HAP-1 (cell line): ENCODE results near the gene RAB36.
A peak's percentile ranks its signal among the peaks of the same experiment; 100 is the strongest.

Experiments
- DNase-seq, 2 experiments: peaks; one replicate each; pipeline ENCODE4 v3.0.0-alpha.2; 2016 to 2020; ENCODE audit warnings: low spot score in 2 of 2
- H3K27me3 ChIP-seq: fragments of 250-450 bp; sonication (Bioruptor Pico); 2 replicates; pipeline ENCODE4 v1.5.1; 2020; ENCODE audit warnings: low read depth, mild to moderate bottlenecking, moderate library complexity
- H3K36me3 ChIP-seq: fragments of 250-450 bp; sonication (Bioruptor Pico); replicated peaks from 2 replicates; pipeline ENCODE4 v1.5.1; 2020; ENCODE audit warnings: mild to moderate bottlenecking
- H3K4me1 ChIP-seq: fragments of 250-450 bp; sonication (Bioruptor Pico); 2 replicates; pipeline ENCODE4 v1.5.1; 2020; ENCODE audit warnings: mild to moderate bottlenecking
- H3K4me3 ChIP-seq: fragments of 250-450 bp; sonication (Bioruptor Pico); 2 replicates; pipeline ENCODE4 v1.5.1; 2020; ENCODE audit warnings: mild to moderate bottlenecking, moderate library complexity
- H3K9me3 ChIP-seq: fragments of 250-450 bp; sonication (Bioruptor Pico); 2 replicates; pipeline ENCODE4 v1.5.1; 2020; ENCODE audit warnings: mild to moderate bottlenecking, moderate library complexity
- in situ Hi-C: fragments of 300-500 bp; cut with MboI; formaldehyde crosslinking; loops from 3 replicates; pipeline ENCODE4 v1.14.3; 2020; ENCODE audit warnings: low sequenced_read_pairs, inconsistent platforms, mixed read lengths

Gene RAB36

DNA sequence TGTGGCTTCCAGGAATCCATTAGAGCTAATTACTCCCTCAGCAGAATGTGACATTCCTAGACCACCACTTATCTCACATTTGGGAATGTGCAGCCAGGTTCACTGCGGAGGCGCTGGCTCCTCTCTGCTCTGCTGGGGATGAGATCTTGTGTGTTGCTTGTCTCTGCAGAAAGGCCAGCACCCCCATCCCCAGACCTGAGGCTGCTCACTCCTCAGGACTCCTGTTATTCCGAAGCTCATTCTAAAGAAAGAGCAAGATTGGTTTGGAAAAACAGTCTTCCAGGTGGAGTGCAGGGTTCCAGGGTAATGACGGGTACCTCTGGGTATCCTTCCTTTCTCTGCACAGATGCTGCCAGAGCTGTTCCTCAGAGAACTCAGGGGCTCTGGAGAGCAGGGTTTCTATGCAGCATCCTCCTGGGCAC lies 24.3 kb upstream of the RAB36 start:
- no peak for DNase-seq
- no peaks in the 10 kb centered on the region for H3K4me1 ChIP-seq
- H3K27me3 ChIP-seq = no peaks in the 10 kb centered on the region
- in situ Hi-C loops = loop anchor here (10.0 kb wide), 1 partner anchor 276 kb away; no protein-coding TSS in a partner anchor
- H3K4me3 ChIP-seq = no peak overlapping the region
- H3K9me3 ChIP-seq = no peaks in the 10 kb centered on the region
- H3K36me3 ChIP-seq = no peaks in the 10 kb centered on the region

- Histone ChIP-seq H3K4me3 (no peak overlapping the region), H3K27me3 (no peaks in the 10 kb centered on the region), H3K36me3 (no peaks in the 10 kb centered on the region), H3K9me3 (no peaks in the 10 kb centered on the region), H3K4me1 (no peaks in the 10 kb centered on the region)
- in situ Hi-C loops = loop anchor here (10.0 kb wide), 1 partner anchor 277 kb away; no protein-coding TSS in a partner anchor
- no peak for DNase-seq
Measured at GRCh38 chr22:23121424-23121823, 23.9 kb upstream of the RAB36 start.

DNA sequence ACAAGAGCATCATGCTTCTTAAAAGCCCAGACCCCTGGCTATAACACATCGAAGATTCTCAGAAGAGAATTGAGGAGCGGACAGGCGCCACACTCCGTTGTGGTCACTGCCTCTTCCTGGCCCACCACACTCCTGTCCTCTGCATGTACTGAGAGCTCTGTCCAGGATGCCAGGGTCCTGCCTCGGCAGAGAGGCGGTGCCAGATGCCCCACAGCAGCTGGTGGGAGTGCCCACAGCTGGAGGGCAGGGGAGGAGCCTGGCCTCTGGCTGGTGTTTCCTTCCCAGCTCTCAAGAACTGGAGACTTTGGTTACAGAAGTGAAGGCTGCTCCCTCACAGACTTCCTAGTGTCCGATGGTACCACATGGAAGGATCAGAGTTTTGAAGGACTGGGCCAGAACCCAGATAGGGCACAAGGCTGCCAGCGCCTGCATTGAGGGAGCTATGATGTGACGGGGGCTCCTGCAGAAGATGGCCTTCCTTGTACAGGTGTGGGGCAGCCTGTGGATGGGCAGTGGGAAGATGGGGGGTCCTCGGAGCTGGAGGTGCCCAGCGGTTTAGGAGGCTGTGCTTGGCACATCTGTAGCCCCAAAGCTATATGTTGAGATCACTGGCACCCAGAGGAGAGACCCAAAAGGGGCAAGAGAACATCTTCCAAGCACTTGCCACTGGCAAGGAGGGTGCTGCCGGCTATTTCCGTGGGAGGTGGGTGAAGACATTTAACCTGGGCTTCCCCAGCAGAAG lies 22.9 kb upstream of the RAB36 start:
- in situ Hi-C loops = loop anchor here (10.0 kb wide), 1 partner anchor 278 kb away; no protein-coding TSS in a partner anchor
- Histone ChIP-seq H3K4me3 (no peak overlapping the region), H3K36me3 (no peaks in the 10 kb centered on the region), H3K9me3 (no peaks in the 10 kb centered on the region), H3K4me1 (no peaks in the 10 kb centered on the region), H3K27me3 (no peaks in the 10 kb centered on the region)
- no peak for DNase-seq

DNA sequence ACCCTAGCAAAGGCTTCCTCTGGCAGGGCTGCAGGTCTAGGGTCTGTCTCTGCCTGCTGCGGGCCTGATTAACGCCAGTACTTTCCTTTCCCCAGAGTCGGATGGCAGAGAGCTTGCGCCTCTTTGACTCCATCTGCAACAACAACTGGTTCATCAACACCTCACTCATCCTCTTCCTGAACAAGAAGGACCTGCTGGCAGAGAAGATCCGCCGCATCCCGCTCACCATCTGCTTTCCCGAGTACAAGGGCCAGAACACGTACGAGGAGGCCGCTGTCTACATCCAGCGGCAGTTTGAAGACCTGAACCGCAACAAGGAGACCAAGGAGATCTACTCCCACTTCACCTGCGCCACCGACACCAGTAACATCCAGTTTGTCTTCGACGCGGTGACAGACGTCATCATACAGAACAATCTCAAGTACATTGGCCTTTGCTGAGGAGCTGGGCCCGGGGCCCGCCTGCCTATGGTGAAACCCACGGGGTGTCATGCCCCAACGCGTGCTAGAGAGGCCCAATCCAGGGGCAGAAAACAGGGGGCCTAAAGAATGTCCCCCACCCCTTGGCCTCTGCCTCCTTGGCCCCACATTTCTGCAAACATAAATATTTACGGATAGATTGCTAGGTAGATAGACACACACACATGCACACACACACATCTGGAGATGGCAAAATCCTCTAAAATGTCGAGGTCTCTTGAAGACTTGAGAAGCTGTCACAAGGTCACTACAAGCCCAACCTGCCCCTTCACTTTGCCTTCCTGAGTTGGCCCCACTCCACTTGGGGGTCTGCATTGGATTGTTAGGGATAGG lies 22.1 kb upstream of the RAB36 start:
- Histone ChIP-seq H3K9me3 (no peaks in the 10 kb centered on the region), H3K4me1 (no peaks in the 10 kb centered on the region), H3K27me3 (no peaks in the 10 kb centered on the region), H3K4me3 (no peak overlapping the region), H3K36me3 (no peaks in the 10 kb centered on the region)
- in situ Hi-C loops = loop anchor here (10.0 kb wide), 1 partner anchor 278 kb away; no protein-coding TSS in a partner anchor
- DNase-seq = no peak

GRCh38 chr22:23123804-23124254 lies 21.4 kb upstream of the RAB36 start:
- no peak for DNase-seq
- Histone ChIP-seq H3K27me3 (no peaks in the 10 kb centered on the region), H3K9me3 (no peaks in the 10 kb centered on the region), H3K4me3 (no peak overlapping the region), H3K36me3 (no peaks in the 10 kb centered on the region), H3K4me1 (no peaks in the 10 kb centered on the region)
- in situ Hi-C loops = loop anchor here (10.0 kb wide), 1 partner anchor 279 kb away; no protein-coding TSS in a partner anchor

- H3K4me3 ChIP-seq = no peak overlapping the region
- no peaks in the 10 kb centered on the region for H3K36me3 ChIP-seq
- in situ Hi-C loops = loop anchor here (5.0 to 25.0 kb wide), 3 partner anchors 168 to 663 kb away; no protein-coding TSS in a partner anchor
- H3K4me1 ChIP-seq = no peaks in the 10 kb centered on the region
- no peak for DNase-seq
- H3K27me3 ChIP-seq = no peaks in the 10 kb centered on the region
- H3K9me3 ChIP-seq = no peaks in the 10 kb centered on the region
Measured at GRCh38 chr22:23124611-23125511, 20.4 kb upstream of the RAB36 start.

DNA sequence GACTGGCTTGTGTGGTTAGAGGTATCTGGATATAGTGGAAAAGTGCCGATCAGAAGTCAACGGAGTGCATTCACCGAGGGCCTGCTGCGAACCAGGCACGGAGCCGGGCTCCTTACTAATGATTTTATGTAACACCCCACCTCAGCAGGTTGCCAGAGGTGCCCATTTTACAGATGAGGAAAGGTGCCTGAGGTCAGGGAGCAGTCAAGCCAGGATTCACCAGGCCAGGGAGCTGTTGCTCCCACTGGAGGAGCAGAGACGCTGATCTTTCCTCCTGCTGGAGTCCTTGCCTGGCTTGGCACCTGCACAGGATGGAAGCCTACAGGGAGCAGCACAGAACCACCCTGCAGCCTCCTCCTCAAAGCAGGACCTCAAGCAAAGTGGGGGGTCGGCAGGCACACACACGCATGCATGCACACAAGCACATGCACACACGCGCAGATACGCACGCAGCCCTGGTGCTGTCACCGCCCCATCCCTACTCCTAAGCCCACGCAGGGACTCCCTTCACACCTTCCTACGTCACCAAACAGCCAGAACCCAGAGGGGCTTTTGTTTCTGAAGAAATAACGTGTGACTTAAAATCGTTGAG lies 19.7 kb upstream of the RAB36 start:
- Histone ChIP-seq H3K27me3 (no peaks in the 10 kb centered on the region), H3K4me1 (no peaks in the 10 kb centered on the region), H3K36me3 (no peaks in the 10 kb centered on the region), H3K9me3 (no peaks in the 10 kb centered on the region), H3K4me3 (no peak overlapping the region)
- in situ Hi-C loops = loop anchor here (5.0 to 25.0 kb wide), 3 partner anchors 168 to 663 kb away; no protein-coding TSS in a partner anchor
- no peak for DNase-seq

DNA sequence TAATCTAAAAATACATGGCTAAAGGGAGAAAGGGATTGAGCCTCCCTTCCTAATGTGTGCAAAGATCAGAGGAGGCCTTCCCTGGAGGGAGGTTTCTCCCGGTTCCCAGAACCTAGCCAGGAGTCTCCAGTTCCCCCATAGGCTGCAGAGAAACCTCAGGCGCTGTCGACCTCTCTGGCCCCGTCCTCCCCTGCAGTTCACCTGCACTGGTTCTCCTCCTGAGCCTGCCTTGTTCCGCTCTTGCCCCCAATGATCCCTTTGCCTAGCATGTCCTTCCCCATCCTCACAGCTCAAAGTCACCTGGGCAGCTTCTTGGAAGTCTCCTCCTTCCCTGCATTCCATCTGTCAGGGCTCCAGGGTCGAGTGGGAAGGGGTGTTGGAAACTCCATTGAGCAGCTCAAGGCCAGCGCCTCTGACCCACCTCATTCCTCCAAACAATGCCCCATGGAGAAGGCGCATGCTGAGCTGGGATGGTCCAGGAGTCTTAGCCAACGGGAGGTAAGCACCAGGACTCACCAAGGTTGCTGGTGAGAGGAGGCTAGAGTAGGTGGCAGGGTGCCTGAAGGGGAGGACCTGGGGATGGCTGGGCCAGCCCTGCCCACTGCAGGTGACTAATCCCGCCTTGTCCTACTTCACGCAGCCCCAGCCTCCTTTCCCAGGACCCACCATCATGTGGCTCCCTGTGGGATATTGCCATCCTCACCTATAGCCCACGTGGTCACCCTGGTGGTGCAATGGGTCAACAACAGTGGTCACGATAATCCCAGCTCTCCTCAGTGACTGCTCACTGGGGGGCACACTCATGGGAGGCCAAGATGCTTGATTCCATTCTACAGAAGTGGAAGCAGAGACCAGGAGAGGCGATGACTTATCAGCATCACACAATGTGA lies 18.9 kb upstream of the RAB36 start:
- in situ Hi-C loops = loop anchor here (5.0 to 25.0 kb wide), 3 partner anchors 169 to 664 kb away; no protein-coding TSS in a partner anchor
- no peaks in the 10 kb centered on the region for H3K4me1 ChIP-seq
- H3K9me3 ChIP-seq = no peaks in the 10 kb centered on the region
- no peak overlapping the region for H3K4me3 ChIP-seq
- H3K27me3 ChIP-seq = no peaks in the 10 kb centered on the region
- H3K36me3 ChIP-seq = no peaks in the 10 kb centered on the region
- no peak for DNase-seq

DNA sequence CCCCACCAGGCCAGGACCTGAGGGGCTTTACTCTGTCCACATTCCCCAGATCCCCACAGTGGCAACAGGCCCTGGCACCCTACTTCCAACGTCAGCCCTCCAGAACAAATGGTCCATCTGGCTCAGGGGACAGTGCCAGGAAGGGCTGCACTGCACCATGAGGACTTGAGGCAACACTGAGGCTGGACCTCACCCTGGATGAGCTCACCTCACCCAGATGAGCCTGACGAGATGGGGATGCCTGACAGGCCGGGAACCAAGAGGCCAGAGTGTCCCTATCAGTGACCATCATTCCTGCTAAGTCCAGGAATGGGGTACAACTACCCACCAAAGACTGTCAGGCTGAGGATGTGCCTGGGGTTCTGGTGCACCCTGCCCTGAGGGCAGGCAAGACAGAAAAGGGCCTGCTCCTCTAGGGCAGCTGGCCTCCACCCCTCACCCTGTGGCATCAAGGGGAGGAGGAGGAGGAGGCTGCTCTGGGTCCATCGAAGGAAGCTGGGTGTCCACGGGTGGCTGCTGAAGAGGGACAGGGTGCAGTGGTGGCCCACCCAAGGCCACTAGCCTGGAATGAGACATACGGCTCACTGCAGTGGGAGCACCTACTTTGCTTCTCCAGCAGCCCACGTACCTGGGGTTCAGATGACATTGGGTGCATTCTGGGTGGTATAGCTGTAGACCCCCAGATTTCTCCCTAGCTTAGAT lies 18.1 kb upstream of the RAB36 start:
- Histone ChIP-seq H3K4me3 (no peak overlapping the region), H3K36me3 (no peaks in the 10 kb centered on the region), H3K4me1 (no peaks in the 10 kb centered on the region), H3K27me3 (no peaks in the 10 kb centered on the region), H3K9me3 (no peaks in the 10 kb centered on the region)
- DNase-seq = no peak
- in situ Hi-C loops = loop anchor here (5.0 to 25.0 kb wide), 3 partner anchors 170 to 665 kb away; no protein-coding TSS in a partner anchor

DNA sequence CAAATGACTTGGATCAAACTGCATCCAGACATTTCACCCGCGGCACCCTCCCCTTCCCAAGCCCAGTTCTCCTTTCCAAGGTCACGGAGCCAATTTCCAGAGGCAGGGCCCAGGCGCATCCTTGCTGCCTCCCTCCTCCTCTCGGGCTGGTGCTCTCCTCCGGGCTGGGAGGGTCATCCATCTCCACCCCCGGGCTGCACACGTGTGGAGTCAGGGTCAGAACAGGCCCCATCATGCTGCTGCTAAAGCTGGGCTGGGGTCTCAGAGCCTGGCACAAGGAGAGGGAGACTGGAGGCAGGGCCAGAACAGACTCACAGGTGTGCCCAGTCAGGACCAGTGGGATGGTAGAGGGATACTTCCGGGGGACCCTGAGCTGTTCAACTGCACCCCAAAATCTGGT lies 17.5 kb upstream of the RAB36 start:
- Histone ChIP-seq H3K27me3 (no peaks in the 10 kb centered on the region), H3K9me3 (no peaks in the 10 kb centered on the region), H3K4me3 (no peak overlapping the region), H3K36me3 (no peaks in the 10 kb centered on the region), H3K4me1 (no peaks in the 10 kb centered on the region)
- in situ Hi-C loops = loop anchor here (5.0 to 25.0 kb wide), 3 partner anchors 170 to 665 kb away; no protein-coding TSS in a partner anchor
- no peak for DNase-seq

DNA sequence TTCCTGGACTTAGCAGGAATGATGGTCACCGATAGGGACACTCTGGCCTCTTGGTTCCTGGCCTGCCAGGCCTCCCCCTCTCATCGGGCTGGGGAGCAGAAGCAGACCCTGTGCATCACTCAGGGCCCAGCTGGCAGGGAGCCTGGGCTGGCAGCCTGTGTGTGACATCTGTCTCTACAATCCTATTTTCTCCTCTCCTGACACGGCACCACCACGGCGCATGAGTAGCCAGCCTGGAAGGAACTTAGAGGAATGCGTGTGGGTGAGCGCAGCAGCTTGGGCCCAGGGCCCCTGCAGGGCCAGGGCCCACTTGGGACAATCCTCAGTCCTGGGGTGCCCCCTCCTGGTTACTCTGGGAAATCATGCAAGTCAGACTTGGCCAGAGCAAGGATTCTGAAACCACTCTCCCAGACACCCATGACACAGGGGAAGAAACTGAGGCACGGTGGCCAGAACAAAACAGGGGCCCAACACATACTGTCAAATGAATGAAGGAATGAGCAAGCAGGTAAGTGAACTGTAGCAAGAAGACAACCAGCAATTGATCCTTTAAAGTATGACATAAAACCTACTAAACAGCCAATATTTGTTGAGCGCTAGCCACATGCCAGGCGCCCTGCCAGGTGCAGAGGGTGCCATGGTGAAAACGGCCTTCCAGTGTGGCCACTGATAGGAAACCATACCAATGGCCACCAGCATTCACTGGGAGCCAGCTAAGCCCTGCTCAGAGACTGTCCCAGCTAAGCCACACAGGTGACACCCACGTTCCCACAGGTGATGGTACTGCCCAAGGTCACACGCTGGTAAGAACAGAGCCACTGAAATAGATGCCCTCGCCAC lies 16.8 kb upstream of the RAB36 start:
- DNase-seq = peak; percentile 39 to 87
- in situ Hi-C loops = loop anchor here (5.0 to 25.0 kb wide), 3 partner anchors 171 to 666 kb away; no protein-coding TSS in a partner anchor
- Histone ChIP-seq H3K4me3 (no peak overlapping the region), H3K36me3 (no peaks in the 10 kb centered on the region), H3K4me1 (no peaks in the 10 kb centered on the region), H3K27me3 (no peaks in the 10 kb centered on the region), H3K9me3 (no peaks in the 10 kb centered on the region)
